Renal cortical epithelial cell (primary cell): ENCODE measurements around the gene ADAMTS2. TPM values are rescaled to one million over a fixed set of nuclear protein-coding genes. Genes with fewer than 3 reads are reported as not detected.
"Not testable (repeated sequence)": the region's sequence is repeated elsewhere in the genome, so short reads cannot be mapped to it uniquely, and the experiment has no call there.

Experiments
- DNase-seq: peaks from one replicate; pipeline ENCODE4 v3.0.0-alpha.2; 2011; ENCODE audit warnings: low read depth
- total RNA-seq: library from RNA; depleted of rRNA; stranded (reverse); fragments of >200 nt; gene quantifications from 2 replicates; pipeline ENCODE4 v1.2.3, GENCODE V29; 2014

ADAMTS2 gene
- total RNA-seq, 1 donor from 2014 or later = 4.2 TPM

DNA sequence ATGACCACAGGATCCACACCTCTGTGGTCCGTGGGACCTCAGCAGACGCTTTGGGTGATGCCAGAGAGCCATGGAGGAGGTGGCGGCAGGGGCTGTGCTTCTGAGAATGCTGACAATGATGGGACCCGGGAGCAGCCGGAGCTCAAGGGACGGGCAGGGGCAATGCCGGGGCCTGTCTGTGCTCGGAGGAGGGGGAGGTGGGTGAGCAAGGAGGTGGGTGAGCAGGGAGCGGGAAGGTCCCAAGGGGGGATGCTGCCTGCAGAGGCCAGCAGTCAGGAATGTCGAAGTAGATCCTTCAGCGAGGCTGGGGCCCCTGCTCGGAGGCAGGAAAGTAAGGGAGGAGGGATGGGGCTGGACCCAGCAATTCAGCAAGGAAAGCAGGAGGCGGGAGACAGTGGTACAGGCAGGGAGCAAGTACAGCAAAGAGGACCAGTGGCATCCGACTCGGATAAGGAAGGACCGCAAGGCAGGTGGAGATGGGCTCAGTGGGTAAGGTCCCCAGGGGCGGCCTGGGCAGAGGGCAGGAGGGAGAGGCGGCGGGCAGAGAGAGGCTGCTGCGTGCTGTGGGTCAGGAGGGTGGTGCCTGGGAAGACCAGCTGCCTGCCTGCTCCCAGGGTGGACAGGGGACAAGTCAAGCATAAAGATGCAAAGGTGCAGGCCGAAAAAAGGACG, 49.0 kb downstream of the ADAMTS2 start:
- DNase-seq = no peak

DNA sequence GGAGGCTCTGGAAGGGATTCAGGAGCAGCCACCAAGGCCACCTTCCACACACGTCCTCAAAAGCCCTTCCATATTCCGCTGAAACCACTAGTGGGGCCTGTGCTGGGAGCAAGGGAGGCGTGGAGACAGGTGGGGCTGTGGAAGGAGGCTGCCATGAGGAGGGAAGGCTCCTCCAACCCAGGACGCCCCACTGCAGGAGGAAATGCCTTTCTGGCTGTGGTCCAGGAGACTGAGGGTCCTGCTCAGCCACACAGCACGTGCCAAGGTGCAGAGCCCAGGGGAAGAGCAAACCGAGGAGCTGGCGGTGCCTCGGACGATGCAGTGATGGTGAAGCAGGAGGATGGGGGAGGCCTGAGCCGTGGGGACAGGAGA, 49.5 kb downstream of the ADAMTS2 start:
- DNase-seq = no peak

DNA sequence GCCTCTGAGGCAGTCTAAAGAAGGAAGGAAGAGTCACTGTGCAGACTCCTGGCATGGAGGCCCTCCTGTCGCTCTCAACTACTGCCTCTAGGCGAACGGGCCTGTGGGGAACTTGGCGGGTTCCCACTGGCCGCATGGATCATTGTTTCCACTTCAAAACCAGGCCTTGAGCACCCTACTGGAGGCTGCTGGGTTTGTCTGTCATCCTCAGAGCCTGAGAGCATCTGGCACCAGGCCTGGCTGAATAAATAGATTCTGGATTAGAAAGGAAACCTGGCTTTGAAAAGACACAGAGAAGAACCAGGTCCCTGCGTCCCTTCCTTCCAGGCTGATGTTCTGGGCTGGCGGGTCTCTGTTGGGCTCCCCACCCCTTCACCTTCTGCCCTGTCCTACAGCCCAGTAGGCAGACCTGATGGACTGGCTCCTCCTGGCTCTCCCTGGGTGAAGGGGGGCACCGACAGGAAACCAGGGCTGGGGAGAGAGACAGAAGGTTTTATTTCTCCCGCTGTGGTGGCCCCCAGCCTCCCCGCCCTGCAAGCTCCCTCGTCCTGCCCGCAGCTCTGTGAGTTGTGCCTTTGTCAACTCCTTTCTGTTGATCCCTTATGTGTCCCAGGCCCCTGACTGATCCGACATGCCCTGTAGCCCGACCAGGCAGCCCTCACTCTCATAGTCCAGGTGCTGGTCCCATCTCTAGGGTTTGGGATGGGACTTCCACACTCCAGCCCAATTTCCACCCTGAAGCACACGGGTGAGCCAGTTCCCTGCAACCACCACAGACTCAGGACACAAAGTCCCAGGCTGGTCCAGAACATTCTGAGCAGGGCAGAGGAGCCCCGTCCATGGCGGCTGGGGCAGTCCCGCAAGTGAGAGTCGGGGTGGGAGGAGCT, 50.1 kb downstream of the ADAMTS2 start:
- DNase-seq = no peak

DNA sequence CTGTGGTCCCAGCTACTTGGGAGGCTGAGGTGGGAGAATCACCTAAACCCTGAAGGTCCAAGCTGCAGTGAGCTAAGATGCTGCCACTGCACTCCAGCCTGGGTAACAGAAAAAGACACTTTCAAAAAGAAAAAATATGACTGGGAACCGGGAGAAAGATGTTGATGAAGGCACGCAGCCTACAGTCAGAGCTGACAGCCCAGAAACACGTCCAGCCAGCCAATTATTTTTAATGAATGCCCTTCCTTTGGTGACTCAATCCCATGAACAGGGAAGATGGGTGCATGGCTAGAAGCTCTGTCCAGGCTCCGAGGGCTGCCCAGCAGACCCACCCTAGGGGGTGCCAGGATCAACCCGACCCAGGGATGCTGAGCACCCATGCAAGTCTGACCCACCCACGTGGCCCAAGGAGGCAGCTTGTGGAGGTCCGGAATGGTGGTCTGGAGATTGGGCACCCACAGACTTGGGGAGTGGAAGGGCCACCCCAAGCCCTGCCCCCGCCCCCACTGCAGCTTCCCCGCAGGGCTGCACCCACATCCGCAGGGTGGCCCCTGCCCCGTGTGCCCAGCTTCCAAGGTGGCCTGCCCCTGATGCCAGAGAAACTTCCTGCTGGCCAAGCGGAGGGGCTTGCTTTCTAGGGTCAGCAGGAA, 51.0 kb downstream of the ADAMTS2 start:
- no peak for DNase-seq

DNA sequence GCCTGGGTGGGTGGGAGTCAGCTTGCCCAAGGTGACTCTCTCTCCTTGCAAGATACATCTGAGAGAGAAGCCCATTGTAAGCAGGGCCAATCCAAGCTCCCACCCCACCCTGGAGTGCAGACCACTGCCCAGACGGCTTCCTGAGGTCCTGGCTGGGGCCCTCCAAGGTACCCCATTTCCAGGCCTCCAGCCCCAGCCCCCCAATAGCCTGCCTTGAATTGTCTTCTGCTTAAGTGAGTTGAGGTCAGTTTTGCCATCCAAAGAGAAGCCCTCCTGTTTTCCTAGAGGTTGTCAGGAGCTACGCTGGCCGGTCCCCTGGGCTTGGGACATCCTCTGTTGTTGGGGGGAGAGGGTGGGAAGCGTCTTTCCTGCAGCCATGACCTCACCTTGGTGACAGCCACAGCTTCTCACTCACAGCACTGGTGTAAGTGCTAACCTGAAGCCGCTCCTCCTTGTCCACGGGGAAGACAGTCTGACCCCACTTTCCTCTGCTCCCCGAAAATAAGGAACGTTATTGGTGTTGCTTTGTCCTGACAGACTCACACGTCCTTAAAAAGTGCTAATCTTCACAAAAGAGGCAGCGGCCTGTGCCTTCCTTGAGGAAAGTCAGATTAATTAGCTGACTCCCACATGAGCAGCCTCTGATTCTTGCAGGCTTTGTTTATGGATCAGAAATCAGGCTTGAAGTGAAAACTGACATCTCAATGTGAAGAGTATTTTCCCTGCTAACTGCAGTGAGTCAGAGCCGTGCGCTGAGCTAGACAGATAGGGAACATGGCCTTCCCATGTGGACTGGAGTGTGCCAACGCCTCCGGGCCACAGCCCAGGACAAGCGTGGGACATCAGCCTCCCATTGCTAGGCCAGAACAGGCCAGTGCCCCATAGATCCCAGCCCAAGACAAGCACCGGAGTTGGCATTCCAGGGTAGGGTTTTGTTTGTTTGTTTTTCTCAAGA, 52.3 kb downstream of the ADAMTS2 start:
- DNase-seq = no peak

DNA sequence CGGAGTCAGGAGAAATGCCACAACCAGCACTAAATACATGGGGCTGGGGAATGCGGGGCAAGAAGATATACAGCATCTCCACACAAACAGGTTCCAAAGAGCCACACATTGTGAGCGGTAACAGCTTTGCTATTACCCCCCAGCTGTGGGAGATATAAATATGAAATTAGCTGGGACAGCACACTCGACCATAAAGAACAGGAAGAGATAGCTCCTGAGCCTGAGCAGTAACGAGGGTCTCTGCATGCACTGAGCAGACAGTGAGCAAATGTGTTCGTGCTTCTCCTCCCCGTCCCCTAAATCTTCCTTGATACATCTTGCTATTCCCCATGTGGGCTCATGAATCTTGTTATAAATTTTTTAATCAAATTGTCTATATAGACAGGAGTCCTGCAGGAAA, 53.1 kb downstream of the ADAMTS2 start:
- DNase-seq = no peak

DNA sequence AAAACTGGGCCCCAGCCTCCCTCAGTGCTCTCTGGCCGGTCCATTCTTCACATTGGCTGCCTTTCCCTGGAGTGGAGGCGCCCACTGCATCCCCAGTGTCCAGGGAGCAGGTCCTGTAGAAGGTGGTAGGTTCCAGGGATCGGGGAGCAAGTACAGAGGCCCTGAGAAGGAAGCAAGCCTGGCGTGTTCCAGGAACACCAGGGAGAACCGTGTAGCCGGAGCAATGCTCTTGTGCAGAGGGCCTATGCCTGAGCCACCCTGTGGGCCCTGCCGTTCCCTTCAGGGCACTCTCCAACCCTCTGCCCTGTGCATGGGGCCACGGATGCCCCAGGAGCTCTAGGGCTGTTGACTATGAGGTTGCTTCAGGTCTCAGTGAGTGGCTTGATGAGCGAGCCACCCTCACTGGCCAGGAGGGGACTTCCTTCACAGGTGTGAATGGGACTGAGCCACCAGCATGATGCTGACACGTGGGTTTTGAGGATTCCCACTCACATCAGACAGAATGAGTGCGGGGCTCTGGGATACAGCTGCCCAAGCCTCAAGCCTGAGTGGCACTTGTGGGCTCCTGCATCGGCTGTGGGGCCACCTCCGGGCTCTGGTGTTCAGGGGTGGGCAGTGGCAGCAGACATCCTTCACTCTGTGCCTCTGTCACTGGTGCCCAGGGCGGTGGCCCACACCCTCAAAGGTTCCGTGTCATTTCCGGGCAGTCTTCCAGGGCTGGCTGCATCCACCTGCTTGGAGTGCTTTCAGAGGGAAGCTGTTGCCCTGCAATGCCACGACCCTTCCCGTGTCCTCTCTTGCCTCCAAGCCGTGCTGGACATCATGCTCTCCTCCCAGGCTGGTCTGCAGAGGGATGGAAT, 54.4 kb downstream of the ADAMTS2 start:
- DNase-seq = no peak

DNA sequence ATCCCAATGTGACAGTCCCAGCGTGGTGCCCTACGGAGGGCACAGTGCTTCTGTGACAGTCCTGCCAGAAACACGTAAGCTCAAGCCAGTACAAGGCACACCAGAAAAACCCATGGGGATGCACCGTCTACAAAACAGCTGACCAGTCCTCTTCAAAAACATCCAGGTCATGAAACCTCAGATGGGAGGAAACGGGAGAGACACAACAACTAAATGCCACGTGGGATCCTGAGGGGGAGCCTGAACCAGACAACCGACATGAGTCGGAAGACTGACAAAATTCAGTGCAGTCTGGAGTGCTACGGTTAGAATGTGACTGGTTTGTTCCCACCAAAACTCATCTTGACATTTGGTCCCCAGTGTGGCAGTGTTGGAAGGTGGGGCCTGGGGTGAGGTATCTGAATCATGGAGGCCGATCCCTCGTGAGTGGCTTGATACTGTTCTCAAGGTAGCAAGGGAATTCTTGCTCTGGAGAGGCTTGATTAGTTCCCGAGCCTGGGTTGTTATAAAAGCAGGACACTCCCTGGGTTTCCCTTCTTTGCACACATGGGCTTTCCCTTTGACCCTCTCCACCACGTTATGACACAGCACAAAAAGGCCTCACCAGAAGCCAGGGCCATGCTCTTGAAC, 55.4 kb downstream of the ADAMTS2 start:
- DNase-seq = no peak

DNA sequence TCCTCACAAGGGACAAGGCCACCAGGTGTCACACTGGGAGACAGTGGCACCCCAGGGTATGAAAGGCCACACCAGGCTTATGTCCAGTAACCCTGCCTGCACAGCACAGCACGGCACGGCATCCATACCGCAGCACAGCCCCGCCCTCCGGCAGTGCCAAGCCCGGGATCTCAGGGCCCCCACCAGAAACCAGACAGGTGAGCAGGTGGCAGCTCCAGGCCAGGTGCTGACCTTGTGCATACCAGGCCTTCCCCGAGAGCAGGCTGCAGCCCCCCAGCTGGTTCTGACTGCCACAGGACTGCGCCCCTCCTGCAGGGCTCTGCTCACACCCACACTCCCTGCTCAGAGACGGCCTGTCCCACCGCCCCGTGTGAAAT, 56.5 kb downstream of the ADAMTS2 start:
- no peak for DNase-seq

DNA sequence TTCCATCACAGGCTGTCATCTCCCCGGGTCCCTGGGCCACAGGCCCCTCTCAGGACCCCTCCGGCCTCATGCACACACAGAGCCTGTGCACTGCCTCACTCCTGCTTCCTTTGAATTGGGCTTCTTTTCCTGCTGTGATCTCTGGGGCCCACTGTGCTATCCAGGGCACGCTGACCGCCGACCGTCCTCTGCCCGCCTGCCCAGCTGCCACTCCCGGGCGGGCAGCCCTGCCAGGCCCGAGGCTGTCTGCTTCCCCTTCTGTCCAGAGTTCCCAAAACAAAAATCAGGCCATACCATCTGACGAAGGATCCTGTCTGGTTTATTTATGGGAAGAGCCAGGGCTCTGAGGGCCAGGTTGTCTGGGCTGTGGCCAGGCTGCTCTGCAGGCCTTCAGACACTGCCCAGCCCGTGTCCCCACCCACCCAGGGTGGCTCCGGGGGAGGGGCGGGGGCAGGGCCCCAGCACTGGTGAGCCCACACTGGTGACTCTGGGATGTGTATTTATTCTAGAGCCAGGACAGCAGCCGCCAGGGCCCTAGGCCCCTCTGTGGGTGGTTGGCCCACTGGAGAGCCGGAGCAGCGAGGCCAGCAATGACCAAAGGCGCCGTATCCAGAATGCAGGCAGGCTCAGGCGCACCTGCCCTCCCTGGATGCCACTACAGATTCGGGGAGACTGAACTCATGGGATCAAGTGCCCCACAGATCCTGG, 57.0 kb downstream of the ADAMTS2 start:
- no peak for DNase-seq

DNA sequence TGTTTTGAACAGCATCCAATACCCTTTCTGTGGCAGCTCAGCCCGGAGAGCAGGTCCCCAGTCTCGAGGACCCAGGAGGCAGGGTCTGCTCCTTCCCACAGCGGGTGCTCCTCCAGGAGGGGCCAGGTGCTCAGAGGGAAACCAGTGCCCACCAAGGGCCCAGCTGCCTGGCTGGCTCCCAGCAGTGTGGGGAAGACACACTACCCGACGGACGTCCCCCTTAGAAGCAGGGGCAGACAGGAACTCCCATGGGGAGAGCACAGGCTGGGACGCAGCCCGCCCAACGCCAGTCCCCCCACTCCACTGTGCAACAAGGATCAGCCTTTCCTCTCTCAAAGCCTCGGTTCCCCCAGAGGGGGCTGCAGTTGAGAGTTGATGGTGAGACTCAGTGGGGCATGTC, 57.6 kb downstream of the ADAMTS2 start:
- DNase-seq = no peak

DNA sequence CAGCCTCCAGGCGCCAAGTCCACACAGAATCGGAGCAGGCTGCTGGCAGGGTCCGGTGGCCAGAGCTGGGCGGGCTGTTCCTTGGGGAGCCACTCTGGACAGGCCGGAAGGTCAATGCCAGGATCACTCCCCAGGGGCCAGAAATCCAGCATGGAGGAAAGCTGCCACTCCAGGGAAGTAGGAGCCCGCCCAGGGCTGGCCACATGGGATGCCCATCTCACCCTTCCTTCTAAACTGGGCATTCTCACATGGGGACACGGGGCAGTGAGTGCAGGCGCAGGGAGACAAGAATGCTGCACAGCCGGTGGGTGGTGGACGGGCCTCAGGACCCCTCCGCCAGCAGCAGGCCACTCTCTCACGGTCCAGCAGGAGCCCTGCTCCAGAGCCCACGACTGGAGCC, 58.2 kb downstream of the ADAMTS2 start:
- no peak for DNase-seq

DNA sequence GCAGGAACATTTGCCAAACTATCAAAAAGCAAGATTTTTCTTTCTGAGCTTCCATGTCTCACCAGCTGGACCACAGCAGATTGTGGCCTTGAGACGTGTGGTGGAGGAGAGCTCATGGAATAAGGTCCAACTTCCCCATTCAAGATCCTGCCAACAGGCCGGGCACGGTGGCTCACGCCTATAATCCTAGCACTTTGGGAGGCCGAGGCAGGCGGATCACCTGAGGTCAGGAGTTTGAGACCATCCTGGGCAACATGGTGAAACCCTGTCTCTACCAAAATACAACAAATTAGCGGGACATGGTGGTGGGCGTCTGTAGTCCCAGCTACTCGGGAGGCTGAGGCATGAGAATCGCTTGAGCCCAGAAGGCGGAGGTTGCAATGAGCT, 59.5 kb downstream of the ADAMTS2 start:
- not testable (repeated sequence) for DNase-seq

DNA sequence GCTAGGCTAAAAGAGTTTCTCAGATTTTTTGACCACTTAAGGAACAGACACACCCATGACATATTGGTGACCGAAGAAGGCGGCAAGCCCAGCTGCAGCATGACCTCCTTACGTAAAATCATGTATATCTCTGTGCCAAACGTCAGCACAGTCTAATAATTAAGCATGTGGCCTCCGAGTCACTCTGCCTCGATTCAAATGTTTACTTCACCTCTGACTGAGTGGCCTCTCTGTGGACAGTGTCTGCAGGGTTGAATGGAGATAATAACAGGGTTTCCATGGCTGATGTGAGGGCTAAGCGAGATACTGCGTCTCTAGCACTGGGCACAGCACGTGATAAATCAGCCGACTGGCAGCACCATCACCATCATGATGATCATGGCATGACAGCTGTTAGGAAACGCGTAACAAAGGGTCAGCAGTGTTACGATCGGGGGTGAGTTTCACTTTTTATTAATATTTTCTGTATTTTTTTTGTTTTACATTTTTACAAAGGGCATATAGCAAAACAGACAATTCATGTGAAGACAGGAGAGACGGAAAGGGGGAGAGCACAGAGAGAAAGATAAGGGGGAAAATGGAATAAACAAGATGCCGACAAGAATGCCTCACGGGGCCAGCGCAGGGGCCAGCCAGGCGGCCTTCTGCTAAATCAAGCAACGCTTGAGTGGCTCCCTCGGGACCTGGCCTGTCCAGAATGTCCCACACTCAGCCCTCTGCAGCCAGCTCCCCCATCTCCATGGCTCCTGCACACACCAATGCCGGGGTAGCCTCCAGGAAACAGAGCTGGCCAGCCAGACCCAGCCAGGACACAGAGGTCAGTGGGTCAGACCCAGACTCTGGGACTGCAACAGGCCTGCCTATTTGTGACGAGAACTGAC, 60.3 kb downstream of the ADAMTS2 start:
- peak; percentile 30 for DNase-seq

DNA sequence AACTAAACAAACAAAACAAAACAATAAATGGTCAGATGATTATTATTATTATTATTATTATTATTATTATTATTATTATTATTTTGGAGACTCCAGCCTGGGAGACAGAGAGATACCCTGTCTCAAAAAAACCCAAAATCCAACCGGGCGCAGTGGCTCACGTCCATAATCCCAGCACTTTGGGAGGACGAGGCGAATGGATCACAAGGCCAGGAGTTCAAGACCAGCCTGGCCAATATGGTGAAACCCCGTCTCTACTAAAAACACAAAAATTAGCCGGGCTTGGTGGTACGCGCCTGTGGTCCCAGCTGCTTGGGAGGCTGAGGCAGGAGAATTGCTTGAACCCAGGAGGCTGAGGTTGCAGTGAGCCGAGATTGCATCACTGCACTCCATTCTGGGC, 61.4 kb downstream of the ADAMTS2 start:
- not testable (repeated sequence) for DNase-seq

DNA sequence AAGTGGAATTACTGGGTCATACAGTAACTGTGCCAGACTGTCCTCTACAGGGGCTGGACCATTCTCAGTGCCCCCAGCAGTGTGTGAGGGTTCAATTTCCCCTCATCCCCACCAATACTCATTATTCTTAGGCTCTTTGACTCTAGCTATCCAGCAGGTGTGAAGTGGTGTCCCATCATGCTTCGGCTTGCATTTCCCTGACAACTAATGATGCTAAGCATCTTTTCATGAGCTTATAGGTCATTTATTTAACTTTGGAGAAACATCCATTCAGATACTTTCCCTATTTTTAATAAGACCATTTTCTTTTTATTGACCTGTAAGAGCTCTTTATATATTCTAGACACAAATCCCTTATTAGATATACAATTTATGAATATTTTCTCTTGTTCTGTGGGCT, 63.6 kb downstream of the ADAMTS2 start:
- no peak for DNase-seq

DNA sequence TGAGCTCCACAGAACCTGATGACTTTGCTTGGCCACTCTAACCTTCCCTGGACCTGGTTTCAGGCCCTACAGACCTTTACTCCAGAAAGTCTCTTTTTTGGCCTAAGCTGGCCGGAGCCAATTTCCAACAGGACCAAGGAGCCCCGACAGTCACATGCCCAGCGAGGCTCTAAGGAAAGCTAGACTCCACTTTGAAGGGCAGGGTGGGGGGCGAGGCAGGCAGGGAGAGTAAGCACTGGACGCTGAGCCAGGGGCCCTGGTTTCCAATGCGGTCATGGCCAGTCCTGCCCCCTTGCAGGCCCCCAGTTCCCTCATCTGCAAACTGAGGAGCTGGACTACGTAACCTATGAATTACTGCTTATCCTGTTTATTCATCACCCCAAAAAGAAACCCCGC, 65.2 kb downstream of the ADAMTS2 start:
- no peak for DNase-seq

DNA sequence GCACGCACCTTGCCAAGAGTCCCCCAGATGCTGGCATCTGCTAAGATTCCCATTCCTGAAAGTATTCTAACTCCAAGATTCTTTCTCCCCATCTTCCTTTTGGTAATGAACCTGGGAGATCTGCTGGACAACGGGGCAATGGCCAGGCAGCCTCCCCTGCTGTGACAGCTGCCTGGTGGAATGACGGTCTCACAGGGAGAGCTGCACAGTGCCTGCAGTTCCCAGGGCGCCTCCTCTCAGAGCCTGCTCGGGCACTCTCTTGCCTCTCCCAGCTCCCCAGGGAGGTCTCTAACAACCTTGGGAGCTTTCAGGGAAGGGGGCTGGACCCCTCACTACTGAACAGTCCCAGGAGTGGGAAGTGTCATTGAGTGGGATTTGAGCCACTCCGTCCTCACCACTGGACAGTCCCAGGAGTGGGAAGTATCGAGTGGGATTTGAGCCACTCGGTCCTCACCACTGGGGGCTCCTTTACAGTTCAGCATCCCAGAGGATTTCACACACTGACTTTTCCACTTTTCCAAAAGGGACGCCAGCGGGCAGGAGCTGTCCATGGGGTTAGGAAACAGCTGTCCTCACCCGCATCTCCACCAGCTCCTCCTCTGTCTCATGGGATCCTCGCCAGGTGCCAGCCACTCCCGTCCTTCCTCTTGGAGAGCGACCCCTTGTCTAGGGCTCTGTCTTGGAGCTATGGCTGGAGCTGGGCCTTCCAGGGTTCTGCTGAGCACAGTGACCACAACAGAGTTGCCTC, 65.7 kb downstream of the ADAMTS2 start:
- DNase-seq = no peak
